Panc1 (cell line): ENCODE results near the gene ZMAT3. TPM values are rescaled to one million over a fixed set of nuclear protein-coding genes. Genes with fewer than 3 reads are reported as not detected.

Source experiments
- ATAC-seq: fragments of 200-7000 bp; cut with Tn5 transposase; 2 replicates; pipeline ENCODE4 v1.9.1; 2020; ENCODE audit warnings: mild to moderate bottlenecking, moderate library complexity
- BruUV-seq: library from RNA; stranded (reverse); fragments of 400-500 nt; replicated peaks from 2 replicates; lab custom pipeline; 2021; lab: Mats Ljungman, UMichigan
- CTCF ChIA-PET: fragments of 300-600 bp; sonication (Branson Sonifier 250); formaldehyde crosslinking; loops from one replicate; lab custom pipeline; 2022; ENCODE audit warnings: antibody characterized with exemption; lab: Charles Lee
- POLR2A ChIA-PET: fragments of 300-600 bp; sonication (Branson Sonifier 250); formaldehyde crosslinking; loops from one replicate; lab custom pipeline; 2022; ENCODE audit warnings: antibody characterized with exemption; lab: Charles Lee
- DNase-seq: peaks from one replicate; pipeline ENCODE4 v3.0.0-alpha.2; 2010; ENCODE audit warnings: low read depth, low spot score
- H3K27ac ChIP-seq: 2 replicates; pipeline ENCODE4 v1.5.1; 2011; ENCODE audit warnings: mild to moderate bottlenecking, low read length, inconsistent platforms
- H3K27me3 ChIP-seq: fragments of 200-500 bp; sonication (Bioruptor generic); 2 replicates; pipeline ENCODE4 v1.6.0; 2014; ENCODE audit warnings: low read length, inconsistent platforms; ENCODE audit not compliant: control insufficient read depth, insufficient read depth
- H3K36me3 ChIP-seq: fragments of 200-500 bp; sonication (Bioruptor generic); 2 replicates; pipeline ENCODE4 v1.5.1; 2014; ENCODE audit warnings: inconsistent platforms, mild to moderate bottlenecking, low read length, moderate library complexity; ENCODE audit not compliant: control insufficient read depth, insufficient read depth
- H3K4me1 ChIP-seq: 2 replicates; pipeline ENCODE4 v1.5.1; 2011; ENCODE audit warnings: inconsistent platforms, mild to moderate bottlenecking, low read length, moderate library complexity; ENCODE audit not compliant: control insufficient read depth, insufficient read depth
- H3K4me3 ChIP-seq, 2 experiments: 2 replicates each; pipeline ENCODE4 v1.5.1; 2011 to 2012; ENCODE audit warnings: low read depth in 2 of 2, low read length in 2 of 2, mild to moderate bottlenecking in 2 of 2, inconsistent platforms in 1 of 2, moderate library complexity in 1 of 2
- H3K9me3 ChIP-seq: fragments of 200-500 bp; sonication (Bioruptor generic); 2 replicates; pipeline ENCODE4 v1.5.1; 2014; ENCODE audit warnings: low read depth, mild to moderate bottlenecking, inconsistent platforms, low read length, moderate library complexity; ENCODE audit not compliant: control insufficient read depth, insufficient read depth
- CTCF ChIP-seq: fragments of 450-650 bp; IDR thresholded peaks from 2 replicates; pipeline ENCODE4 v1.5.1; 2017; ENCODE audit warnings: mild to moderate bottlenecking
- POLR2AphosphoS5 ChIP-seq: IDR thresholded peaks from 2 replicates; pipeline ENCODE4 v1.6.1; 2012; ENCODE audit warnings: mild to moderate bottlenecking, low read depth, low read length, moderate library complexity
- REST ChIP-seq, 2 experiments: IDR thresholded peaks; 2 replicates each; pipeline ENCODE4 v1.6.1; 2011 to 2012; ENCODE audit warnings: low read depth in 2 of 2, control low read depth in 1 of 2, low read length in 1 of 2, mild to moderate bottlenecking in 1 of 2, moderate library complexity in 1 of 2; ENCODE audit not compliant: insufficient read depth in 1 of 2
- SIN3A ChIP-seq: IDR thresholded peaks from 2 replicates; pipeline ENCODE4 v1.6.1; 2012; ENCODE audit warnings: low read depth, mild to moderate bottlenecking, low read length, moderate library complexity, borderline replicate concordance; ENCODE audit not compliant: insufficient read depth
- TCF7L2 ChIP-seq: IDR thresholded peaks from 2 replicates; pipeline ENCODE4 v1.6.1; 2011; ENCODE audit warnings: mild to moderate bottlenecking, low read depth, low read length, inconsistent platforms
- in situ Hi-C: cut with HindIII; loops from 2 replicates; pipeline ENCODE4 v1.10.0; 2016; ENCODE audit warnings: low sequenced_read_pairs, low pct_unique_long_range_greater_than_20kb
- intact Hi-C: fragments of 100-400 bp; cut with micrococcal nuclease; formaldehyde crosslinking; loops from one replicate; pipeline ENCODE4 v1.10.0; 2022; ENCODE audit not compliant: unreplicated experiment
- total RNA-seq: library from RNA; stranded (reverse); gene quantifications from one replicate; pipeline ENCODE4 v1.2.1, GENCODE V29; 2021; ENCODE audit not compliant: unreplicated experiment

Gene ZMAT3
- total RNA-seq, 1 experiment from 2014 or later: 14.6 TPM

GRCh38 chr3:178990293-178990692, 81.3 kb downstream of the ZMAT3 start:
- intact Hi-C loops (no loop called here), in situ Hi-C loops (no loop called here)
- CTCF ChIA-PET: no interaction called here
- Histone ChIP-seq H3K4me1 (no peaks in the 10 kb centered on the region), H3K4me3 (no peak overlapping the region), H3K27ac (no peak overlapping the region), H3K9me3 (peaks cover 2% of the 10 kb centered on the region; the same call in 1 of the 2 replicates), H3K36me3 (no peaks in the 10 kb centered on the region), H3K27me3 (no peaks in the 10 kb centered on the region)
- TF ChIP-seq CTCF: no peak
- TF ChIP-seq REST (IDR thresholded peaks at IDR 0.05; ENCODE audit: insufficient read depth in 1 of 2, low read depth in 2 of 2, low read length in 1 of 2): no peak
- no peak for TF ChIP-seq SIN3A
- TF ChIP-seq TCF7L2: no peak
- TF ChIP-seq POLR2AphosphoS5: no peak
- POLR2A ChIA-PET: no interaction called here
- ATAC-seq (no peak), DNase-seq (no peak)
- BruUV-seq: no TSS peak

GRCh38 chr3:178989821-178990220, 81.8 kb downstream of the ZMAT3 start:
- Histone ChIP-seq H3K9me3 (peaks cover 2% of the 10 kb centered on the region; the same call in 1 of the 2 replicates), H3K36me3 (no peaks in the 10 kb centered on the region), H3K27ac (no peak overlapping the region), H3K4me1 (no peaks in the 10 kb centered on the region), H3K27me3 (no peaks in the 10 kb centered on the region), H3K4me3 (no peak overlapping the region)
- no peak for TF ChIP-seq CTCF
- TF ChIP-seq TCF7L2: no peak
- no peak for TF ChIP-seq REST (IDR thresholded peaks at IDR 0.05; ENCODE audit: insufficient read depth in 1 of 2, low read depth in 2 of 2, low read length in 1 of 2)
- TF ChIP-seq POLR2AphosphoS5: no peak
- no peak for TF ChIP-seq SIN3A
- DNase-seq (no peak), ATAC-seq (no peak)
- BruUV-seq: no TSS peak
- POLR2A ChIA-PET: no interaction called here
- CTCF ChIA-PET: no interaction called here
- intact Hi-C loops (no loop called here), in situ Hi-C loops (no loop called here)
